NCI-H2171 treated with DMSO at 0.1 percent for 48 hours (cell line): ENCODE data around the gene NPR3.
"Not testable (repeated sequence)": the region's sequence is repeated elsewhere in the genome, so short reads cannot be mapped to it uniquely, and the experiment has no call there.

Experiments
- DNase-seq: peaks from one replicate; lab custom pipeline; 2025; lab: John Stamatoyannopoulos, UW

The NPR3 gene

GRCh38 chr5:32765266-32765665 is 54.1 kb downstream of the NPR3 start:
- DNase-seq: no peak

DNA sequence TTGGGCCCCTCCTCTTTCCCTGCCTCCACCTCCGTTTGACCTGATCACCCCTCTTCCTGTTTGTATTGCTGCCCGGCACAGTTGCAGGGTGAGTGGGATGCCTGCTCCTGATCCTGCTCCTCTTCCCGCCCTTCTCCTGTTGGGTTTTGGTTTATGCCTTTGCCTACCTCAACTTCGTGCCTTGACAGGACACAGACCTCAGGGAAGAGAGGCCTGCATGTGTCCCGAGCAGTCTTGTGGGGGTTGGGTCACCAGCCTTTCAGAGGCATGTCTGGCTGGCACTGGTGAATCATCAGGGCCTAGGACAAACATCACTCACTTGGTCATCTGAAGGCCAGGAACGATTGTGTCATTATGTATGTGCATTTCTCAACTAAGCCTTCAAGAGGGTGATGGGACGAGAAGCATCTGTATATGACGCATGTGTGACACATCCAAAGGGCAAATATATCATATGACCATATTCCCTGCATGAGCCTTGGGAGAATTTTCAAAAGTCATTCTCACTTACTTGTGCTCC is 56.9 kb downstream of the NPR3 start:
- DNase-seq: no peak

- DNase-seq: no peak
Measured at GRCh38 chr5:32769711-32770110, 58.6 kb downstream of the NPR3 start.

GRCh38 chr5:32770444-32770843 is 59.3 kb downstream of the NPR3 start:
- no peak for DNase-seq

DNA sequence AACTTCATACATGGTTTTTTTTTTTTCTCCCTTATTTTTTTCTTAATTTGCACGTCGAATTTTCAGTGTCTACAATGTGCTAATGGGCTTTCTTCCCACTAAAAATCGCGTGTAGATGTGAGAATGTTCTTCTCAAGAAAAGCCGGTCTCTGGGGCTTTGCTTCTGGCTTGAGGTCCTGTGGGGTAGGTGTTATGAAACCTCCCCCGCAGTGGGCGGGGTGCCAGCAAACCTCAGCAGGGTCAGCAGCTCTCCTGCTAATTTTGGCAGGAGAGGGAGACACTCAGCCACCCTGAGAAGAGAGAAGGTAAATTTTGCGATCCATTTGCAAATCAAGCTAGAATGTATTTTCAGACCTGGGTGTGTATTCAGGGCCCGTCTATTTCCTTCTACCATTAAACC is 59.9 kb downstream of the NPR3 start:
- no peak for DNase-seq

- no peak for DNase-seq
Measured at GRCh38 chr5:32773944-32774343, 62.8 kb downstream of the NPR3 start.

GRCh38 chr5:32776200-32776599 is 65.1 kb downstream of the NPR3 start:
- no peak for DNase-seq

- DNase-seq: no peak
Measured at GRCh38 chr5:32777222-32777621, 66.1 kb downstream of the NPR3 start.

DNA sequence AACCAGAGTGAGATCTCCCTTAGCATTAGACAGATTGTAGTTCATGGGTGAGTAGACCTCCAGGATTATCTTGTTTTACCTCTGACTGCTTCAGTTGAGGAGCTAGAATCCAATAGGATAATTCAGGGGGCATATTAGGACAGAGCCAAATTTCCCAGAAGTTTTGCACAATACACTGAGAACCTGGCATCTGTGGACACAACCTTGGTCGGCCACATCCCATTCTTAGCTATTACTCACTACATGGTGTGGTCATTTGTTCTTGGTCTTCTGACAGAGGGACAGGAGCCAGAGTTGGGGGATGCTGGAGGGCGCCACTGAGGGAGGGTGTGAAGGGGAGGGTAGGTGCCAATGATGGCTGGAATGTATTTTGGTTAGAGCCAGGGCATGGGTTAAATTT is 66.6 kb downstream of the NPR3 start:
- DNase-seq: no peak

GRCh38 chr5:32778403-32778802 is 67.3 kb downstream of the NPR3 start:
- DNase-seq: no peak

DNA sequence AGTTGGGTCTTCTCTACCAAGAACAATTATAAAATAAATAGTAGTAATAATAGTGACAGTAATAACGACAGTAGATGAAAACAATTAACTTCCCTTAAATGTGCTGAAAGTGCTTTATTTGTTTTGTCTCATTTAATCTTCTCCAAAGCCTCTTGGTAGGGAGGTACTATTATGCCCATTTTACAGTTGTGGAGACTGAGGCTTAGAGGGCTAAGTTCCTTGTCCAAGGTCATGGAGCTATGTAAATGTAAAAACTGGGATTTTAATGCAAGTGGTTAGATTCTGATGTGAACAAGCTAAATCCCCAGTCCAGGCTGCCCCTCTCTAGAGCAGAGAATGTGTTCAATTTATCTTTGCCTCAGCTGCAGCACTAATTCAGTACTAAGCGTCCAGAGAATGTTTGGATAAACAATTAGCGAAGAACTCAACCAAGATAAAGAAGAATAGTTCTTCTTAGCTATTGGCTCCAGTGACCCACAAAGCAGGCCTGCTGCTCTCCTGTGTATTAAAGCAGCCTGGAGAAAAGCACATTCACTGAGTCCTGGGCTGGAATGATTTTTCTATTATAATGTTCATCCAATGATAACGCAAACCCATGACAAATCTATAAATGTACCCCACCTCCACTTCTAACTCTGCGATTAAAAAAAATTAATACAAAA is 68.8 kb downstream of the NPR3 start:
- DNase-seq: no peak

DNA sequence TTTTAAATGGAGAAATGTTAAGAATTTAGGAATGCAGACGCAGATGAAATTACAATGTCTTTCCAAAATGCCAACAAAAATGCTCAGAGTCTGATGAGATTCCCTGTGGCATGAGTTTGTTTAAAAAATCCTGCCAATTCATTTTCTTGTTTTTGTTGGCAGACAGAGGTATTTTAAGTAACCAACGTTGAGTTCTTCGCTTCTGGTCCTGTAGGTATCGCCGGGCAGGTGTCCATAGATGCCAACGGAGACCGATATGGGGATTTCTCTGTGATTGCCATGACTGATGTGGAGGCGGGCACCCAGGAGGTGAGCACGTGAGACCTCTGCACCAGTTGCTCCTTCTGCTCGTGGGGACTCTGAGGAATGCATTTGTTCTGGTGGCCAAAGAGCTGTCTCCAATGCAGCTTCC is 69.4 kb downstream of the NPR3 start:
- no peak for DNase-seq

DNA sequence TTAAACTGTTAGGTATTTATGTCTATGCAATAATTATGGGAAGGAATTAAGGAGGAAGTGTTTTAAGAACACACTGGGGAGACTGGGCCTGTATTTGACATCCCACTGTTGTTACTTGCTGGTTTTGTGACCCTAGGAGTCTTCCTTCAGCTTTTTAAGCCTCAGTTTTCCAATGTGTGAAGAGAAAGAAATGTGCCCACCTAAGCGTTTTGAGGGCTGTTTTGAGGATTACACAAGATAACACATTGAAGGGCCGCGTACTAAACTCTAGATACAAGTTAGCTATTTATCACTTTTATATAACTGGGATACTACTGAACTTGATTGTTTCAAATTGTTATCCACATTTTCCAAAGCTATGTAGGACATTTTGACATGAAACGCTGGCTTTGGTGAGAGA is 72.5 kb downstream of the NPR3 start:
- DNase-seq: no peak

DNA sequence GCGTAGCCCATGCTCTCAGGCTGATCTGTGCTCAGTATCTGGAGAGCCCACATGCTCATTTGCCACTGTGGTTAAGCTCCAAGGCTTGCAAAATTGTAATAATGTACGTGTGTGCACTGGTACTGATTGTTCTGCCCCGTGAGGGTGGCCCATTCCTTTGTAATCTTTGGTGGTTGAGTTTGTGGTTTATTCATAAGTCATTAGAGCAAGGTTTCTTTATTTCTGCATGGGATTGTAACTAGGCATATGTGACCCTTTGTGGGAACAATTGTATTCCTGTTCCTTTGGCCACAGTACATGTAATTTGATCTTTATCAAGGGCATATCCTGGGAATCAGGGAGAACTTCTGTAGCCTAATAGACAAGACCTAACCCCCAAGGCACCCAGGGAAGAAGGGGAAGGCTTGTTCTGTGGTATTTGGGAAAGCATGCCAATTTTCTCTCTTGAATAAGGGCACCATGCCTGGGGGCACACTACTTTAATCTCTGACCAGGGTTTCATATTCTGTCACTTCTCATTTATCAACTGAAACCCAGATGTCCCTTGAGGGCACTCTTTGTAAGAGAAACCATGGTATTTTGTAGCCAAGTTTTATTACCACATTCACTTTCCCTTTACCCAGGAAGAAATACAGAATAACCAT is 74.6 kb downstream of the NPR3 start:
- no peak for DNase-seq

- DNase-seq: no peak
Measured at GRCh38 chr5:32786311-32786710, 75.2 kb downstream of the NPR3 start.

- no peak for DNase-seq
Measured at GRCh38 chr5:32790411-32790951, 79.4 kb downstream of the NPR3 start.

GRCh38 chr5:32791536-32792243 is 80.6 kb downstream of the NPR3 start:
- no peak for DNase-seq

GRCh38 chr5:32794086-32794485 is 83.0 kb downstream of the NPR3 start:
- no peak for DNase-seq

DNA sequence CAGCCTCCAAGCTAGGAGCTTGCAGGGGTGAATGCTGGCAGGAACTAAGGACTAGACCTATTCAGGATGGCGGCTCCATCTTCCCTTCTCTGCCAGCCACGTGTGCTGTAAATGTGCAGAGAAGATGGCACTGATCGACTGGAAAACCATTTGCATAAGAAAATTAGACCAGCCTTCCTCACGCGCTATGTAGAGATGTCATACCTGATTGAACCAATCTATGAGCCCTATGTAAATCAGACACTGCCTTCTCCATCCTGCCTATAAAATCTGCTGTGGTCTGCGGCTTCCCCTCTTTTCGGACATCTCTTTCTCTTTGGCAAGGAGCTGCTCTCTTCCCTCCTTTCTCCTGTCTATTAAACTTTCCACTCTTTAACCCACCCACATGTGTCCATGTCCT is 91.6 kb downstream of the NPR3 start:
- no peak for DNase-seq

DNA sequence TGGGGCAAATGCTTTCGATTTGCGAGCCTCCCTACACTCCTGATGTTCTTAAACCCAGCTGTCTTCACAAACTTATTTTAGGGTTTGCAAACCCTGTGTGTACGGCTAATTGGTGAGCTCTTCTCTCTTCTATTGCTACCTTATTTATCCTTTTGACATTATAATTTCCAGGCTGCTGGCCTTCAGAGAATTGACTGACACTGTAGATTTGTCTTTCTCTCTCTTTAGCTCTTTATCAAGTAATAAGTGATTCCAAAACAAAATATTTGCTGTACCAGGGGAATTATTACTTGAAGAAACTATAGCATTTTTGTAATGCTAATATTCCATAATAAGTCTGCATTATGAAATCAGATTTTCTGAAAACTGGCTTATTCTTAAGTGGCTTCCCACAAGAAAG is 92.5 kb downstream of the NPR3 start:
- no peak for DNase-seq

DNA sequence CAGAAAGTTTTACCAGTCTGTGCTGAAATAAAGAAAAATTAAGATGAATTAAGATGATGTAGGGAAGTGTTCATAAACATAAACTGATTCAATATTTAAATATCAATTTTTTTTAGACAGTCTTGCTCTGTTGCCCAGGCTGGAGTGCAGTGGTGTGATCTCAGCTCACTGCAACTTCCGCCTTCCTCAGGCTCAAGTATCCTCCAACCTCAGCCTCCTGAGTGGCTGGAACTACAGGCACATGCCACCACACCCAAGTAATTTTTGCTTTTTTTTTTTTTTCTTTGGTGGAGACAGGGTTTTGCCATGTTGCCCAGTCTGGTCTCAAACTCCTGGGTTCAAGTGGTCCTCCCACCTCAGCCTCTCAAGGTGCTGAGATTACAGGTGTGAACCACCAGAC is 94.3 kb downstream of the NPR3 start:
- DNase-seq: not testable (repeated sequence)

DNA sequence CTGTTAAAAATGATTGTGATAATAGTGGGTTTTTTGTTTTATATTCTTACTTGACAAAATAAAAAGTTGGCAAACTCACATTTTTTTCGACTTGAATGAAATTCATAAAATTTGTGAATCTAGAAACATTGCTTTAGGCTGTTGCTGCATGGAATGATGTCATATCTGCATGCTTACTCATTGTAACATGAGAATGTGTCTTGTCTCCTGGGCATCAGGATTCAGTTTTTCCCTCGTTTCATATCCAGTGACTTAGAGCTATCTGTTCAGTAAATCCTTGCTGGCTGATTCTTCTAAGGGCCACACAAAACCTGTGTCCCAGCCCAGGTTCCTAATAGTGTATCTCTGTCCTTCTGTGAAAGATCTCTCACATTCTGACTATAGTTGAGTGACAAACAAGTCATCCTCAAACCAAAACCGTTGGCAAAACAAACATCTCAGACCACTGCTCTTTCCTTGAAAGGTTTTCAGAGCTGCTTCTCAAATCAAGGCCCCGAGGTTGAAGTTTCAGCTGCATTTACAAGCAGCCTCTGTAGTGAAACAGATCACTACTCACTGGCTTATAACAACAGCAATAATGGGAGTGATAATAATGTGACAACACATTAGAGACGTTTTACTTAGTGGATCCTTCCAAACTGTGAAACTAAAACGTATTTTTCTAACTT is 95.0 kb downstream of the NPR3 start:
- DNase-seq: no peak
